ENCODE results near the gene DEPDC7.

Gene DEPDC7

GRCh38 chr11:33062137-33062536 is 46.5 kb downstream of the DEPDC7 start:
- peak; percentile 18 for DNase-seq (ENCODE audit: low read depth)

GRCh38 chr11:33063326-33063881 is 47.7 kb downstream of the DEPDC7 start:
- DNase-seq (ENCODE audit: low read depth), result peak; percentile 59

GRCh38 chr11:33064033-33064825 is 48.6 kb downstream of the DEPDC7 start:
- DNase-seq (ENCODE audit: low read depth), result no peak

- DNase-seq (ENCODE audit: low read depth), result no peak
Observed at GRCh38 chr11:33064866-33065265, 49.2 kb downstream of the DEPDC7 start.

- peak; percentile 69 for DNase-seq (ENCODE audit: low read depth)
Observed at GRCh38 chr11:33065445-33066178, 49.9 kb downstream of the DEPDC7 start.

- no peak for DNase-seq (ENCODE audit: low read depth)
Observed at GRCh38 chr11:33067294-33067693, 51.6 kb downstream of the DEPDC7 start.

- no peak for DNase-seq (ENCODE audit: low read depth)
Observed at GRCh38 chr11:33068611-33069340, 53.1 kb downstream of the DEPDC7 start.

- DNase-seq (ENCODE audit: low read depth), result no peak
Observed at GRCh38 chr11:33072465-33072864, 56.8 kb downstream of the DEPDC7 start.

All from EH (cell line).